Upper lobe of left lung (tissue), 4 donors: ENCODE measurements around the gene OOSP1.

Source experiments
- CTCF ChIP-seq, 6 experiments: fragments of 450-650 bp in 4 of 6; fragments of 200-600 bp in 2 of 6; sonication (generic) in 2 of 6; IDR thresholded peaks; one replicate each; pipeline ENCODE4 v1.5.1; 2016 to 2019; ENCODE audit warnings: antibody characterized with exemption in 6 of 6
- EP300 ChIP-seq, 4 donors: sonication (generic); formaldehyde crosslinking; IDR thresholded peaks; one replicate each; pipeline ENCODE4 v1.5.1; 2017; ENCODE audit warnings: antibody characterized with exemption in 4 of 4, control low read depth in 2 of 4
- POLR2A ChIP-seq, 4 donors: fragments of 450-650 bp; IDR thresholded peaks; one replicate each; pipeline ENCODE4 v1.5.1; 2016 to 2017; ENCODE audit warnings: antibody characterized with exemption in 4 of 4, mild to moderate bottlenecking in 2 of 4

- no peak for TF ChIP-seq POLR2A (IDR thresholded peaks at IDR 0.05)
- TF ChIP-seq CTCF (IDR thresholded peaks at IDR 0.05) = no peak
- TF ChIP-seq EP300 (IDR thresholded peaks at IDR 0.05) = no peak
Observed at GRCh38 chr11:59938132-59938531, at the start of gene OOSP1.
